Smooth muscle cell (in vitro differentiated cells): ENCODE measurements around the gene DYNC1LI2. TPM values are rescaled to one million over a fixed set of nuclear protein-coding genes. Genes with fewer than 3 reads are reported as not detected.

Experiments
- DNase-seq: peaks from one replicate; lab custom pipeline; 2025; ENCODE audit not compliant: unreplicated experiment; lab: John Stamatoyannopoulos, UW
- H2AFZ ChIP-seq: fragments of 200-600 bp; sonication (generic); 2 replicates; pipeline ENCODE4 v1.6.0; 2016; ENCODE audit warnings: antibody characterized with exemption, low read depth, mild to moderate bottlenecking
- H3F3A ChIP-seq: fragments of 200-600 bp; sonication (generic); 2 replicates; pipeline ENCODE4 v1.6.0; 2017; ENCODE audit warnings: antibody characterized with exemption, low read depth
- H3K27ac ChIP-seq: fragments of 200-600 bp; sonication (generic); 2 replicates; pipeline ENCODE4 v1.5.1; 2016; ENCODE audit warnings: low read depth, mild to moderate bottlenecking
- H3K27me3 ChIP-seq: fragments of 200-600 bp; sonication (generic); 2 replicates; pipeline ENCODE4 v1.6.1; 2016; ENCODE audit warnings: low read depth, mild to moderate bottlenecking
- H3K36me3 ChIP-seq: fragments of 200-600 bp; sonication (generic); 2 replicates; pipeline ENCODE4 v1.5.1; 2016; ENCODE audit warnings: low read depth
- H3K4me1 ChIP-seq: fragments of 200-600 bp; sonication (generic); 2 replicates; pipeline ENCODE4 v1.5.1; 2016; ENCODE audit warnings: low read depth
- H3K4me2 ChIP-seq: fragments of 200-600 bp; sonication (generic); 2 replicates; pipeline ENCODE4 v1.6.0; 2016; ENCODE audit warnings: mild to moderate bottlenecking
- H3K4me3 ChIP-seq: fragments of 200-600 bp; sonication (generic); 2 replicates; pipeline ENCODE4 v1.5.1; 2016; ENCODE audit warnings: mild to moderate bottlenecking
- H3K79me2 ChIP-seq: fragments of 200-600 bp; sonication (generic); 2 replicates; pipeline ENCODE4 v1.6.0; 2016; ENCODE audit warnings: low read depth, mild to moderate bottlenecking
- H3K9ac ChIP-seq: fragments of 200-600 bp; sonication (generic); 2 replicates; pipeline ENCODE4 v1.6.0; 2016; ENCODE audit warnings: low read depth
- H3K9me3 ChIP-seq: fragments of 200-600 bp; sonication (generic); replicated peaks from 2 replicates; pipeline ENCODE4 v1.5.1; 2016; ENCODE audit warnings: low read depth
- H4K20me1 ChIP-seq: fragments of 200-600 bp; sonication (generic); 2 replicates; pipeline ENCODE4 v1.6.0; 2016; ENCODE audit warnings: low read depth
- WGBS: methylation state at CpG from one replicate; pipeline ENCODE4 v1.1.7; 2016; ENCODE audit warnings: low lambda C conversion rate; 5-methylcytosine and 5-hydroxymethylcytosine counted together
- polyA plus RNA-seq: library from polyadenylated mRNA; unstranded; fragments of >200 nt; fragmentation: Nextera tagmentation; extraction: Ambion mirVana; gene quantifications from 2 replicates; pipeline ENCODE4 v1.2.1, GENCODE V29; 2016
- total RNA-seq: library from RNA; depleted of rRNA; stranded (reverse); fragments of >200 nt; gene quantifications from 2 replicates; pipeline ENCODE4 v1.2.3, GENCODE V29; 2014
- TF ChIP-seq, protein P1 (sequence below): fragments of 200-600 bp; sonication (generic); IDR thresholded peaks from 2 replicates; pipeline ENCODE4 v1.5.1; 2017; ENCODE audit warnings: borderline replicate concordance, mild to moderate bottlenecking, antibody characterized with exemption; ENCODE audit not compliant: insufficient read depth, poor library complexity, severe bottlenecking

The DYNC1LI2 gene
- total and polyA plus RNA-seq, 2 experiments from 2014 or later, result 74.1 to 90.8 TPM

DNA sequence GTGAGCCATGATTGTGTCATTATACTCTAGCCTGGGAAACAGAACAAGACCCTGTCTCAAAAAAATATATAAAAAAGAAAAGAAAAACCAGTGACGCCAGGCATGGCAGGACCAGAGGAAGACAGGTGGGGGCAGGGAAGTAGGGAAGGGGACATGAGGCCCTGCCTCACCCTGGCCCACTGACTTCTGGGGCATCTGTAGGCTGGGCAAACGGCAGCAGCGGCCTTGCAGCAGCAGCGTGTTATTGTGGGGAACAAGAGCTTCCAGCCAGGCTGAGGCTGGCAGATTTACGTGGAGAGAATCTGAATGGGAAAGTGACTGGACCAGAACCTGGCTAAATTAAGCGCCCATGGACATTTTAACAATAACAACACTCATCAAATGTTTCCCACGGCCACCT is 74.2 kb downstream of the DYNC1LI2 start:
- no peak overlapping the region for H3K4me2 ChIP-seq
- no peak overlapping the region for H3K27ac ChIP-seq
- WGBS, result 94% methylated on average over 7 of the region's 7 CpGs
- H3K27me3 ChIP-seq, result no peaks in the 10 kb centered on the region
- TF ChIP-seq, protein P1, sequence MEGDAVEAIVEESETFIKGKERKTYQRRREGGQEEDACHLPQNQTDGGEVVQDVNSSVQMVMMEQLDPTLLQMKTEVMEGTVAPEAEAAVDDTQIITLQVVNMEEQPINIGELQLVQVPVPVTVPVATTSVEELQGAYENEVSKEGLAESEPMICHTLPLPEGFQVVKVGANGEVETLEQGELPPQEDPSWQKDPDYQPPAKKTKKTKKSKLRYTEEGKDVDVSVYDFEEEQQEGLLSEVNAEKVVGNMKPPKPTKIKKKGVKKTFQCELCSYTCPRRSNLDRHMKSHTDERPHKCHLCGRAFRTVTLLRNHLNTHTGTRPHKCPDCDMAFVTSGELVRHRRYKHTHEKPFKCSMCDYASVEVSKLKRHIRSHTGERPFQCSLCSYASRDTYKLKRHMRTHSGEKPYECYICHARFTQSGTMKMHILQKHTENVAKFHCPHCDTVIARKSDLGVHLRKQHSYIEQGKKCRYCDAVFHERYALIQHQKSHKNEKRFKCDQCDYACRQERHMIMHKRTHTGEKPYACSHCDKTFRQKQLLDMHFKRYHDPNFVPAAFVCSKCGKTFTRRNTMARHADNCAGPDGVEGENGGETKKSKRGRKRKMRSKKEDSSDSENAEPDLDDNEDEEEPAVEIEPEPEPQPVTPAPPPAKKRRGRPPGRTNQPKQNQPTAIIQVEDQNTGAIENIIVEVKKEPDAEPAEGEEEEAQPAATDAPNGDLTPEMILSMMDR, result no peak
- H3K4me1 ChIP-seq, result no peaks in the 10 kb centered on the region
- no peak overlapping the region for H3K4me3 ChIP-seq
- no peak overlapping the region for H3K9ac ChIP-seq
- H3K79me2 ChIP-seq, result peaks cover 4% of the 10 kb centered on the region
- no peak overlapping the region for H2AFZ ChIP-seq
- no peaks in the 10 kb centered on the region for H3K9me3 ChIP-seq
- DNase-seq, result no peak
- H3F3A ChIP-seq, result no peaks in the 10 kb centered on the region
- no peaks in the 10 kb centered on the region for H3K36me3 ChIP-seq
- H4K20me1 ChIP-seq, result peaks cover 4% of the 10 kb centered on the region

DNA sequence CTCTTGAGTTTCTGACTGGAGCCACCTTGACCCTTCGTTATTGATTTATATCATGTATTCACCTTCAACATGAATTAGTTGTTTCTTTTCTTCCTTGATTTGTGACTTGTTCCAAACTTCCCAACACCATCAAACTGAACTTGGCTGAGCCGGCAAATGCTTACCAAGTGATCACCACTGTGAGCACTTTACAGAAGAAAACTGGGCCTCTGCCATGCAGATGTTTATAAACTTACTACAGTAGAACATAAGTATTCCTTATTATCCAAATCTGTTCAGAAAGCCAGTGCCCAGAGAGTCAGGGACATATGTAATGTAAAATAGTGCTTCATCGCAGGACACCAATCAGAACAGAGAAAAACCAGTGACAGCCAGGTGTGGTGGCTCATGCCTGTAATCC is 74.8 kb downstream of the DYNC1LI2 start:
- H3K27ac ChIP-seq, result no peak overlapping the region
- no peaks in the 10 kb centered on the region for H3K27me3 ChIP-seq
- WGBS, result 99% methylated on average over 3 of the region's 3 CpGs
- H3F3A ChIP-seq, result no peaks in the 10 kb centered on the region
- no peak overlapping the region for H3K9ac ChIP-seq
- no peak for DNase-seq
- H3K4me2 ChIP-seq, result no peak overlapping the region
- peaks cover under 1% of the 10 kb centered on the region for H4K20me1 ChIP-seq
- H3K4me3 ChIP-seq, result no peak overlapping the region
- no peak overlapping the region for H2AFZ ChIP-seq
- H3K36me3 ChIP-seq, result no peaks in the 10 kb centered on the region
- H3K9me3 ChIP-seq, result no peaks in the 10 kb centered on the region
- no peaks in the 10 kb centered on the region for H3K4me1 ChIP-seq
- H3K79me2 ChIP-seq, result peaks cover 4% of the 10 kb centered on the region
- TF ChIP-seq, protein P1, result no peak

DNA sequence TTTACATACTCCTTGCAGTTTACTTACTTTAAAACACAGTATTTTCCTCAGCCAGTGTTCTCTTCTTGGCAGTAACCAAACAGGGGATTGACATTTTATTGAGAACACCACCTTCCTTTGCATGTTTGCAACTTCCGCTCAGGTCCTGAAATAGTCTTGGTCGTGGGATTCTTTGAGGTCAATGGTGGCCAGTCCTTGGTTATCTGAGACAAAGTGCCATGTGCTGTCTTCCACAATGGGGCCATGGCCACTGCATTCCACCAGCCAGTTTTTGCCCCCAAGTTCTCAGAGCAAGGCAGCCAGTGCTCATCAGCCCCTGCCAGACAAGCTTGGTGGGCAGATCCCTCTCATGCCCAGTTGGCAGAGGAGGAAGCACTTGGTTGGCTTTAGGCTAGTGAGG is 77.7 kb downstream of the DYNC1LI2 start:
- H3K4me2 ChIP-seq, result no peak overlapping the region
- no peaks in the 10 kb centered on the region for H3K4me1 ChIP-seq
- no peaks in the 10 kb centered on the region for H3K36me3 ChIP-seq
- H3K9me3 ChIP-seq, result no peaks in the 10 kb centered on the region
- TF ChIP-seq, protein P1, result no peak
- no peak overlapping the region for H3K9ac ChIP-seq
- H3F3A ChIP-seq, result no peaks in the 10 kb centered on the region
- no peaks in the 10 kb centered on the region for H4K20me1 ChIP-seq
- peaks cover 4% of the 10 kb centered on the region for H3K79me2 ChIP-seq
- no peaks in the 10 kb centered on the region for H3K27me3 ChIP-seq
- H3K4me3 ChIP-seq, result no peak overlapping the region
- no peak for DNase-seq
- no peak overlapping the region for H2AFZ ChIP-seq
- 89% methylated on average over 2 of the region's 2 CpGs for WGBS
- no peak overlapping the region for H3K27ac ChIP-seq

Other genes starting within 250 kb of the DYNC1LI2 start
- 9.7 and 10.8 TPM in 2 replicates for gene TK2, start 201.5 kb downstream of the DYNC1LI2 start, total RNA-seq
- gene TK2, start 201.5 kb downstream of the DYNC1LI2 start, polyA plus RNA-seq, result 6.4 and 7.3 TPM in 2 replicates
- gene CKLF, start 199.0 kb downstream of the DYNC1LI2 start, total RNA-seq, result 49.4 and 78.1 TPM in 2 replicates
- 61.5 and 68.4 TPM in 2 replicates for gene CKLF, start 199.0 kb downstream of the DYNC1LI2 start, polyA plus RNA-seq
- 0.27 and 2.6 TPM in 2 replicates for gene CMTM1, start 185.2 kb downstream of the DYNC1LI2 start, total RNA-seq
- gene CMTM1, start 185.2 kb downstream of the DYNC1LI2 start, polyA plus RNA-seq, result 2.5 and 2.6 TPM in 2 replicates
- gene CMTM2, start 172.1 kb downstream of the DYNC1LI2 start, total RNA-seq, result not detected in 2 replicates
- gene CMTM2, start 172.1 kb downstream of the DYNC1LI2 start, polyA plus RNA-seq, result 0.60 TPM in 1 of 2 replicates, not detected in the other
- 21.8 and 36.6 TPM in 2 replicates for gene CMTM3, start 146.9 kb downstream of the DYNC1LI2 start, total RNA-seq
- 57.3 and 57.8 TPM in 2 replicates for gene CMTM3, start 146.9 kb downstream of the DYNC1LI2 start, polyA plus RNA-seq
- 25.2 and 27.0 TPM in 2 replicates for gene CMTM4, start 54.9 kb downstream of the DYNC1LI2 start, total RNA-seq
- 7.2 and 9.2 TPM in 2 replicates for gene CMTM4, start 54.9 kb downstream of the DYNC1LI2 start, polyA plus RNA-seq
- not detected in 2 replicates for gene TERB1, start 50.0 kb upstream of the DYNC1LI2 start, total RNA-seq
- gene TERB1, start 50.0 kb upstream of the DYNC1LI2 start, polyA plus RNA-seq, result not detected in 2 replicates
- gene NAE1, start 79.4 kb upstream of the DYNC1LI2 start, total RNA-seq, result 68.4 and 70.7 TPM in 2 replicates
- 55.1 and 59.4 TPM in 2 replicates for gene NAE1, start 79.4 kb upstream of the DYNC1LI2 start, polyA plus RNA-seq
- not detected in 2 replicates for gene CA7, start 92.8 kb upstream of the DYNC1LI2 start, total RNA-seq
- not detected in 2 replicates for gene CA7, start 92.8 kb upstream of the DYNC1LI2 start, polyA plus RNA-seq
- gene PDP2, start 128.9 kb upstream of the DYNC1LI2 start, total RNA-seq, result 3.2 and 5.7 TPM in 2 replicates
- gene PDP2, start 128.9 kb upstream of the DYNC1LI2 start, polyA plus RNA-seq, result 1.1 and 1.5 TPM in 2 replicates
- gene CDH16, start 167.3 kb upstream of the DYNC1LI2 start, total RNA-seq, result not detected in 2 replicates
- not detected in 2 replicates for gene CDH16, start 167.3 kb upstream of the DYNC1LI2 start, polyA plus RNA-seq
- gene RRAD, start 173.9 kb upstream of the DYNC1LI2 start, total RNA-seq, result 7.6 and 11.7 TPM in 2 replicates
- gene RRAD, start 173.9 kb upstream of the DYNC1LI2 start, polyA plus RNA-seq, result 27.5 and 37.5 TPM in 2 replicates
- 114 and 141 TPM in 2 replicates for gene CIAO2B, start 182.8 kb upstream of the DYNC1LI2 start, total RNA-seq
- 173 and 176 TPM in 2 replicates for gene CIAO2B, start 182.8 kb upstream of the DYNC1LI2 start, polyA plus RNA-seq
- 12.1 and 15.7 TPM in 2 replicates for gene CES2, start 183.9 kb upstream of the DYNC1LI2 start, total RNA-seq
- 26.9 and 34.3 TPM in 2 replicates for gene CES2, start 183.9 kb upstream of the DYNC1LI2 start, polyA plus RNA-seq
- gene CES3, start 209.7 kb upstream of the DYNC1LI2 start, total RNA-seq, result 0.18 TPM in 1 of 2 replicates, not detected in the other
- gene CES3, start 209.7 kb upstream of the DYNC1LI2 start, polyA plus RNA-seq, result 0.22 and 1.2 TPM in 2 replicates
- gene CES4A, start 237.0 kb upstream of the DYNC1LI2 start, total RNA-seq, result 0.63 and 1.6 TPM in 2 replicates
- 0.93 and 2.3 TPM in 2 replicates for gene CES4A, start 237.0 kb upstream of the DYNC1LI2 start, polyA plus RNA-seq